Gastrocnemius medialis (tissue), 4 donors: ENCODE data around the gene FOCAD. TPM values are rescaled to one million over a fixed set of nuclear protein-coding genes. Genes with fewer than 3 reads are reported as not detected.
A peak's percentile ranks its signal among the peaks of the same experiment; 100 is the strongest.

Experiments used
- ATAC-seq, 2 donors: fragments of 150-250 bp; one replicate each; pipeline ENCODE4 v1.9.1; 2016
- DNase-seq, 2 donors: peaks; one replicate each; pipeline ENCODE4 v3.0.0-alpha.2; 2019
- H3K27ac ChIP-seq, 4 donors: fragments of 200-600 bp; sonication (generic); 1 replicate in 1 of 4; 2 replicates in 3 of 4; pipeline ENCODE4 v1.5.1; 2016 to 2018; ENCODE audit warnings: mild to moderate bottlenecking in 2 of 4, moderate library complexity in 1 of 4
- H3K27me3 ChIP-seq, 3 donors: fragments of 200-600 bp; sonication (generic) in 2 of 3; 1 replicate in 1 of 3; 2 replicates in 2 of 3; pipeline versions ENCODE4 v1.5.1 to v1.6.0; 2016 to 2019; ENCODE audit warnings: mild to moderate bottlenecking in 1 of 3, moderate library complexity in 1 of 3
- H3K36me3 ChIP-seq, 2 donors: fragments of 200-600 bp; sonication (generic) in 1 of 2; one replicate each; pipeline ENCODE4 v1.5.1; 2017 to 2018
- H3K4me1 ChIP-seq, 2 donors: fragments of 200-600 bp; sonication (generic) in 1 of 2; one replicate each; pipeline ENCODE4 v1.5.1; 2016 to 2017; ENCODE audit warnings: mild to moderate bottlenecking in 2 of 2
- H3K4me3 ChIP-seq, 4 donors: fragments of 200-600 bp; sonication (generic) in 3 of 4; 1 replicate in 1 of 4; 2 replicates in 3 of 4; pipeline ENCODE4 v1.5.1; 2016 to 2019; ENCODE audit warnings: mild to moderate bottlenecking in 2 of 4
- H3K9me3 ChIP-seq, 3 donors: fragments of 200-600 bp; sonication (generic) in 2 of 3; 1 replicate in 1 of 3; 2 replicates in 2 of 3; pipeline ENCODE4 v1.5.1; 2016 to 2019
- CTCF ChIP-seq, 5 experiments: fragments of 450-650 bp in 3 of 5; fragments of 200-600 bp in 2 of 5; sonication (generic) in 2 of 5; IDR thresholded peaks in 4 of 5; conservative IDR thresholded peaks in 1 of 5; 1 replicate in 4 of 5; 2 replicates in 1 of 5; pipeline ENCODE4 v1.5.1; 2016 to 2019; ENCODE audit warnings: antibody characterized with exemption in 5 of 5, mild to moderate bottlenecking in 3 of 5, moderate library complexity in 3 of 5
- POLR2A ChIP-seq, 2 donors: fragments of 450-650 bp; IDR thresholded peaks; one replicate each; pipeline ENCODE4 v1.6.1; 2017; ENCODE audit warnings: antibody characterized with exemption in 2 of 2, mild to moderate bottlenecking in 2 of 2, moderate library complexity in 2 of 2
- in situ Hi-C, 4 donors: fragments of 200-750 bp; cut with MboI; loops; one replicate each; pipeline versions ENCODE4 v1.15.0 to v1.8.0; 2017; ENCODE audit warnings: low sequenced_read_pairs in 4 of 4
- intact Hi-C: fragments of 100-400 bp; cut with DNase I; formaldehyde crosslinking; loops from one replicate; pipeline ENCODE4 v1.15.1; 2023; ENCODE audit warnings: low total_unique reads
- total RNA-seq, 4 donors: library from RNA; depleted of rRNA; stranded (reverse); fragments of >200 nt; gene quantifications; one replicate each; pipeline versions ENCODE4 v1.1.0 to v1.2.3, GENCODE V29; 2016

Gene FOCAD
- total RNA-seq, 4 donors from 2014 or later: 19.5 to 36.0 (median 28.6) TPM

DNA sequence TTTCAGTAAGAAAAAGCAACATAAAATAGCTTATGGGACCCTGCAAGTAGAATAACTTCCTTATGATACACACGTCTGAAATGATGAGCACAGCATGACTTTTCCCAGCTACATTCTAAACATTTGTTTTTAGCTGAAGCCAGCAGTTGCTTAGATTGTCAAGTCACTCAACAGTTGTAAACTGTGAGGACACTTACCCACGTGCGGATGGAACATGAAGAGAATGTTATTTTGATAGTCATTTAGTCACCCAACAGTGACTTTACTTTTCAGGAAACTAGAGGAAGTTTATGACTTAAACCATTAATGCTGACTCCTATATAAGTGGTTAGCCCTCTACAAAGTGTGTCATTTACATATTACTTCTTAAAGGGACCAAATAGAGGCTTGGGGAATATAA lies 344.4 kb downstream of the FOCAD start:
- intact Hi-C loops: no loop called here
- TF ChIP-seq POLR2A (IDR thresholded peaks at IDR 0.05) (no peak), CTCF (IDR thresholded peaks at IDR 0.05 in 4 of 5, conservative IDR thresholded peaks at IDR 0.05 in 1 of 5) (no peak)
- no peak overlapping the region for H3K4me3 ChIP-seq
- in situ Hi-C loops: no loop called here
- ATAC-seq: no peak
- no peaks in the 10 kb centered on the region for H3K4me1 ChIP-seq
- no peaks in the 10 kb centered on the region for H3K36me3 ChIP-seq
- no peak overlapping the region for H3K27ac ChIP-seq
- no peak for DNase-seq
- H3K9me3 ChIP-seq: no peaks in the 10 kb centered on the region
- no peaks in the 10 kb centered on the region for H3K27me3 ChIP-seq

DNA sequence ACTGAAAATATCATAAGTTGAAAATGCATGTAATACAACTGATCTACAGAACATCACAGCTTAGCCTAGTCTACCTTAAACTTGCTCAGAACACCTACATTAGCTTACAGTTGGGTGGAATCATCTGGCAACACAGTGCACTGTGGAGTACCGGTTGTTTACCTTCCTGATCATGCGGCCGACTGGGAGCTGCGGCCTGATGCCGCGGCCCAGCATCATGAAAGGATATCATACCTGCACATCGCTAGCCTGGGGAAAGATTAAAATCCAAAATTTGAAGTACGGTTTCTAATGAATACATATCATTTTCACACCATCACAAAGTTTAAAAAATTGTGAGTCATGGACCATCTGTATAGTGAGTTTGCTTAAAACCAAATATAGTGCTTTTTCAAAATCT lies 345.6 kb downstream of the FOCAD start:
- no peaks in the 10 kb centered on the region for H3K27me3 ChIP-seq
- in situ Hi-C loops (no loop called here), intact Hi-C loops (no loop called here)
- H3K4me3 ChIP-seq: no peak overlapping the region
- TF ChIP-seq CTCF (IDR thresholded peaks at IDR 0.05 in 4 of 5, conservative IDR thresholded peaks at IDR 0.05 in 1 of 5) (no peak), POLR2A (IDR thresholded peaks at IDR 0.05) (no peak)
- H3K36me3 ChIP-seq: no peaks in the 10 kb centered on the region
- H3K4me1 ChIP-seq: no peaks in the 10 kb centered on the region
- no peak for DNase-seq
- H3K27ac ChIP-seq: no peak overlapping the region
- ATAC-seq: no peak
- no peaks in the 10 kb centered on the region for H3K9me3 ChIP-seq

DNA sequence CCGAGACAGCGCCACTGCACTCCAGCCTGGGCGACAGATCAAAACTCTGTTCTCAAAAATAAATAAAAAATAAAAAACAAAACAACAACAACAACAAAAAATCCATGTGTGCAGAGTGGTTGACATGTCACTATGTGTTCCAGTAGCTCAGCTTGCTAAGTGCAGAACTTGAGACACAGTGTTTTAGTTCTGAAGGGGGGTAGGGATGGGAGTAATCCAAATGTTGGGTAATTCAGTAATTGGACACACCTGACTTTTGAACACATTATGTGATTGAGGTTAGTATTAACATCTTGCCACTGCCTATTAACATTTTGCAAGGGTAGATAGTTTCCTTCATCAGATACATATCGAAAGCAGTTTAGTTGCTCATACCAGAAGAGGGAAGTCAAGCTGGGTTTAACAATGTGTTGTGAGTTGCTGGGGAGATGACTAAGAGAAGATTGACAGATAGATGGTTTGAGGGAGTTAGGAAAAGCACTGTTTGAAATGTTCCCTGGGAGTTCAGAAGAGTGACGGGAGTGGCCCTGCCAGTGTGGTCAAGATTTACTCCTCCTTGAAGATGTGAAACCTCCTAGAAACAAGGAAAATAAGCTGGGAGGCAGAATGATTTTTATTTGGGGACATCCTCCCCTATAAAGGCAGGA lies 346.5 kb downstream of the FOCAD start:
- no peak for TF ChIP-seq CTCF (IDR thresholded peaks at IDR 0.05 in 4 of 5, conservative IDR thresholded peaks at IDR 0.05 in 1 of 5)
- TF ChIP-seq POLR2A (IDR thresholded peaks at IDR 0.05): no peak
- H3K27me3 ChIP-seq: no peaks in the 10 kb centered on the region
- in situ Hi-C loops: no loop called here
- intact Hi-C loops: no loop called here
- no peaks in the 10 kb centered on the region for H3K9me3 ChIP-seq
- H3K36me3 ChIP-seq: no peaks in the 10 kb centered on the region
- peak overlapping the region in 3 of 4 donors; percentile 5 to 54 (median 31) for H3K27ac ChIP-seq
- DNase-seq: no peak
- H3K4me1 ChIP-seq: no peaks in the 10 kb centered on the region
- ATAC-seq: peak; percentile 41 to 49
- peak overlapping the region; percentile 44 to 55 (median 50) for H3K4me3 ChIP-seq

- ATAC-seq (peak; percentile 37 to 42), DNase-seq (peak in 1 of 2 donors; percentile 16)
- in situ Hi-C loops (no loop called here), intact Hi-C loops (no loop called here)
- H3K36me3 ChIP-seq: no peaks in the 10 kb centered on the region
- H3K27me3 ChIP-seq: no peaks in the 10 kb centered on the region
- H3K4me1 ChIP-seq: no peaks in the 10 kb centered on the region
- peak within 1 kb of the TSS; percentile 44 to 55 (median 50) for H3K4me3 ChIP-seq
- no peaks in the 10 kb centered on the region for H3K9me3 ChIP-seq
- H3K27ac ChIP-seq: peak within 1 kb of the TSS in 3 of 4 donors; percentile 5 to 54 (median 31)
- TF ChIP-seq CTCF (IDR thresholded peaks at IDR 0.05 in 4 of 5, conservative IDR thresholded peaks at IDR 0.05 in 1 of 5) (no peak), POLR2A (IDR thresholded peaks at IDR 0.05) (no peak)
Observed at GRCh38 chr9:21031091-21031807, 347.2 kb downstream of the FOCAD start, which contains the start of gene HACD4. Gene HACD4, minus strand, starts transcription at chr9:21031640. Its CDS starts 50 bp downstream, at chr9:21031590.
